Measurements from ENCODE around the gene EZR. TPM values are rescaled to one million over a fixed set of nuclear protein-coding genes. Genes with fewer than 3 reads are reported as not detected.

EZR gene
- total and polyA plus RNA-seq, 2 of the 8 experiments (the other 6 are each of a cell fraction or from before 2014, with no cell fraction given), result 122 to 286 TPM

GRCh38 chr6:158775832-158776231 lies 43.3 kb downstream of the EZR start:
- ChIA-PET POLR2A (ENCODE audit: partially characterized antibody) (interaction anchor here (0.8 to 7.6 kb wide), 3 partner anchors 10 to 12 kb away, joined by 4 to 75 read pairs (median 10); no protein-coding TSS in a partner anchor), CTCF (ENCODE audit: partially characterized antibody) (interaction anchor here (1.0 to 1.9 kb wide), 4 partner anchors 9 to 197 kb away, joined by 3 to 5 read pairs (median 4); no protein-coding TSS in a partner anchor)
- Histone ChIP-seq H2AFZ (ENCODE audit: low read length) (no peak overlapping the region), H3K79me1 (ENCODE audit: low read depth, low read length) (peaks cover 15% of the 10 kb centered on the region), H3K9ac (replicated peaks in 1 of 4; ENCODE audit: extremely low read depth in 1 of 4, low read depth in 3 of 4, low read length in 3 of 4) (no peak overlapping the region), H3K4ac (replicated peaks; ENCODE audit: insufficient read length, low read depth, low read length) (no peak overlapping the region), H3K36me3 (ENCODE audit: control insufficient read depth in 2 of 4, insufficient read depth in 4 of 4, low read length in 3 of 4) (peaks cover 29 to 95% (median 79%) of the 10 kb centered on the region in 4 experiments), H3K18ac (ENCODE audit: extremely low read depth, low read length) (no peak overlapping the region), H3K79me2 (ENCODE audit: control insufficient read depth in 1 of 2, insufficient read depth in 2 of 2, low read length in 2 of 2) (peaks cover 0 to 62% of the 10 kb centered on the region in 2 experiments; a peak in 3 of 4 replicates), H3K14ac (ENCODE audit: insufficient read length) (no peak overlapping the region), H4K5ac (ENCODE audit: insufficient read length, low read depth, low read length) (no peak overlapping the region), H3K4me2 (ENCODE audit: insufficient read depth in 1 of 2, low read depth in 2 of 2, low read length in 2 of 2) (no peak overlapping the region), H3K23ac (ENCODE audit: insufficient read length) (no peak overlapping the region), H3K23me2 (ENCODE audit: low read depth, low read length) (no peaks in the 10 kb centered on the region), H3K9me3 (ENCODE audit: insufficient read depth in 2 of 2, low read depth in 1 of 2, low read length in 1 of 2) (no peaks in the 10 kb centered on the region), H3K4me1 (replicated peaks in 1 of 4; ENCODE audit: control insufficient read depth in 3 of 4, insufficient read depth in 4 of 4, low read length in 3 of 4) (peaks cover 0 to 5% (median 0%) of the 10 kb centered on the region in 4 experiments; a peak in 2 of 7 replicates), H3K56ac (replicated peaks; ENCODE audit: insufficient read length, low read depth, low read length) (no peak overlapping the region), H3K4me3 (ENCODE audit: extremely low read depth in 1 of 4, insufficient read depth in 2 of 4, low read depth in 3 of 4, low read length in 4 of 4) (no peak overlapping the region), H2BK120ac (replicated peaks; ENCODE audit: low read depth, low read length) (no peak overlapping the region), H3K27ac (ENCODE audit: low read depth, low read length) (no peak overlapping the region), H2BK5ac (ENCODE audit: low read depth, low read length) (no peak overlapping the region), H4K91ac (replicated peaks; ENCODE audit: insufficient read length, low read length) (no peak overlapping the region), H2AK5ac (ENCODE audit: low read depth, low read length) (no peak overlapping the region), H2BK20ac (ENCODE audit: low read length) (no peak overlapping the region), H3K27me3 (replicated peaks in 1 of 4; ENCODE audit: control insufficient read depth in 3 of 4, extremely low read depth in 1 of 4, insufficient read depth in 3 of 4, low read length in 3 of 4) (no peaks in the 10 kb centered on the region), H2BK12ac (ENCODE audit: low read depth, low read length) (no peak overlapping the region), H4K8ac (ENCODE audit: extremely low read depth, insufficient read depth, low read length) (no peak overlapping the region), H2BK15ac (ENCODE audit: low read length) (no peak overlapping the region), H4K20me1 (replicated peaks in 1 of 2; ENCODE audit: control insufficient read depth in 1 of 2, insufficient read depth in 2 of 2, low read length in 2 of 2) (peaks cover 20 to 32% of the 10 kb centered on the region in 2 experiments)
- DNase-seq (ENCODE audit: low read depth in 1 of 2, low spot score in 2 of 2), result no peak
- 96% methylated on average over 5 of the region's 5 CpGs; no CpG with 5 or more reads in 1 of the 2 experiments for WGBS, 2 experiments (ENCODE audit: extremely low coverage in 1 of 2, insufficient coverage in 1 of 2, insufficient read length in 1 of 2, insufficient replicate concordance in 2 of 2, low coverage in 1 of 2, low lambda C conversion rate in 2 of 2, missing lambda C conversion rate in 1 of 2)
- FAIRE-seq, result no peak
- TF ChIP-seq BCL11A (IDR thresholded peaks at IDR 0.05; ENCODE audit: low read depth in 2 of 2, low read length in 2 of 2) (no peak), KDM4A (IDR thresholded peaks at IDR 0.05; ENCODE audit: low read depth, low read length, severe bottlenecking) (no peak)
